GM18909 (cell line): ENCODE data around the gene ABHD14A.
A peak's percentile ranks its signal among the peaks of the same experiment; 100 is the strongest.
"Not testable (repeated sequence)": the region's sequence is repeated elsewhere in the genome, so short reads cannot be mapped to it uniquely, and the experiment has no call there.

Experiments
- ATAC-seq: cut with Tn5 transposase; IDR thresholded peaks from one replicate; pipeline ENCODE4 v1.9.1; 2021; ENCODE audit warnings: mild to moderate bottlenecking; ENCODE audit not compliant: unreplicated experiment, poor library complexity

Gene ABHD14A

DNA sequence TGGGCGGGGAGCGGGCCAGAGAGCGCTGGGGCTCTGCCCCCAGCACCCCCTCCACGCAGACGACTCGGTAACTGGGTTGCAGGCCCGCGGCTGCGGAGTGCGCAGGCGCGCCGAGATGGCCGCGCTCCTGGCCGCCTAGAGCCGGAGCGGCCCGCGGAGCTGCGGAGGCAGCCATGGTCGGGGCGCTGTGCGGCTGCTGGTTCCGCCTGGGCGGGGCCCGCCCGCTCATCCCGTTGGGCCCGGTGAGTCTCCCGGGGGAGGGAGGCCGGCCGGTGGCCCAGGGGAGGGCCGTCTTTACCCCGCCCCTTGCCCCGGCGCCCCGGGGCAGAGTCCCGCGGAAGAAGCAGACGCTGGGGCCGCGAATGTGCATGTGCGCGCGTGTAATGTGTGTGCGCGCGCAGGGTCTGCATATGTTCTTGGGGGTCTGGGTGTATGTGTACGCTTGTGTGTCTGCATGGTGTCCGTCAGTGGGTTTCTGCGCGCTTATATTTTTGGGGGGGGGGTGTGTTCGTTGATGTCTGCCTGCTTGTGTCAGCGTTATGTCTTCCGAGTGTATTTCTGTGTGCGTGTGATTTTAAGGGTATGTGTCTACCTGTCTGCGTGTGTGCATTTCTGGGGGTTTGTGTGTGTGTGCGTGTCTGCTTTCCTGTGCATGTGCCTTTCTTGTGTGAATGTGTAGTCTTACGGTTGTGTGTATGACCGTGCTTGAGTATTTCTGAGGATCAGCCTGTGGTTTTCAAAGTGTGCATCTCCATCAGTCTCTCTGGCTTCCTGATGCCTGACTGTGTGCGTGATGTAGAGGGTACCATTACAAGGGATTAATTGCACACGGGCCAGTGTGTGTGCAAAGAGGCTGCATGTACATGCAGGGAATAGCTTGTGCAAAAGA, at the start of gene ABHD14A:
TSS of gene ABHD14A (plus strand) at position 102 of the 889 bp plus-strand sequence. CDS start at position 174, 72 bp downstream.
- ATAC-seq, result peak; percentile 58

DNA sequence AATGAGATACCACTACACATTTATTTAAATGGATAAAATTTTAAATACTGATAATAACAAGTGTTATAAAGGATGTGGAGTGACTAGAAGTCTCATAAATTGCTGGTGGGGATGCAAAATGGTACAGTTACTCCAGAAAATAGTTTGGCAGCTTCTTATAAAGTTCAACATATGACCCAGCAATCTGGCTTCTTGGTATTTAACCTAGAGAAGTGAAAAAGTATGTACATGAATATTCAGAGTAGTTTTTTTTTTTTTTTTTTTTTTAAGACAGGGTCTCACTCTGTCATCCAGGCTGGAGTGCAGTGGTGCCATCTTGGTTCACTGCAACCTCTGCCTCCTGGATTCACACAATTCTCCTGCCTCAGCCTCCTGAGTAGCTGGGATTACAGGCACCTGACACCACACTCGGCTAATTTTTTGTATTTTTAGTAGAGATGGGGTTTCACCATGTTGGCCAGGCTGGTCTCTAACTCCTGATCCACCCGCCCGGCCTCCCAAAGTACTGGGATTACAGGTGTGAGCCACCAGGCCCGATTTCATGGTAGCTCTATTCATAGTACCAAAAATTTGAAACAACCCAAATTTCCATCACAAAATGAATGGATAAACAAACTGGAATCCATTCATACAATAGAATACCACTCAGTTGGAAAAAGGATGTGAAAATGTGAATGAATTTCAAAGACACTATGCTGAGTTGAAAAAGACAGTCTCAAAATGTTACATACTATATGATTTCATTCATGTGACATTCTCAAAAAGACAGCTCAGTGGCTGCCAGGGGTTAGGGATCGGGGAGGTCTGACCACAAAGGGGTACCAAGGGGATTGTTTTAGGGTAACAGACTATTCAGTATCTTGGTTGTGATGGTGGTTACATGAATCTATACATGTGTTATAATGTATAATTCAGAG, 47.5 kb upstream of the ABHD14A start:
- no peak for ATAC-seq

DNA sequence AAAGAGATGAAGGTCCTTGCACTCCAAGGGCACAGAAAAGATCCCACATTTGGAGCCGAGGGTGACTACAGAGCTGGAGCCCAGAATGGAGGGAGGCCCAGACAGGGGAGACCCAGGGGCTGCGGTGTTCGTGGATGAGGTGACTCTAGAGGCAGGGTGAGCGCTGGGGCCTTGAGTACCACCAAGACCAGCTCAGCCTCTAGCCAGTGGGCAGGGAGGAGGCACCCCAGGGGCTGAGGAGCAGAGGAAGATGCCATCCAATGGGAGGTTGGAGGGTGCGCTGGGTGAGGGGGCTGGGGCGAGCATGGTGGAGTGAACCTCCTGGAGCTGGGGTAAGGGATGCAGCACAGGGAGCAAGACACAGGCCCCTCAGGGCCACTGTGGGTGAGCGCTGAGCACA, 46.4 kb upstream of the ABHD14A start:
- ATAC-seq, result no peak

DNA sequence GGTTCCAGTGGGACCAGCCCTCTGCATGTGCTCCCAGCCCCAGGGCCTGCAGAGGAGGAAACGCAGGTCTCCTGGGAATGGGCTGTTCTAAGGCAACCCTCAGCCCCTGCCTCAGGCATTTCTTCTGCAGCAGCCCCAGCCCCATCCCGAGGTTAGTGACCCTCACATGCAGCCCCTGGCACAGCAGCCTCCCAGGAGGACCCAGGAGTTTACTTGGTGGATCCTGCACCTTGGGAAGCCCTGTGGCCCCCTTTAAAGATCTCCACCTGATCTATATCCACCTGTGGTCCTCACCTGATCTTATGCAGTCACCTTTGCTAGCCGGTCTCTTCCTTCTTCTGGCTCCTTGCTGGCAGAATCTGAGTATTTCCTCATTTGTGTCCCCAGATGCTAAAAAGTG, 45.9 kb upstream of the ABHD14A start:
- ATAC-seq, result not testable (repeated sequence)

DNA sequence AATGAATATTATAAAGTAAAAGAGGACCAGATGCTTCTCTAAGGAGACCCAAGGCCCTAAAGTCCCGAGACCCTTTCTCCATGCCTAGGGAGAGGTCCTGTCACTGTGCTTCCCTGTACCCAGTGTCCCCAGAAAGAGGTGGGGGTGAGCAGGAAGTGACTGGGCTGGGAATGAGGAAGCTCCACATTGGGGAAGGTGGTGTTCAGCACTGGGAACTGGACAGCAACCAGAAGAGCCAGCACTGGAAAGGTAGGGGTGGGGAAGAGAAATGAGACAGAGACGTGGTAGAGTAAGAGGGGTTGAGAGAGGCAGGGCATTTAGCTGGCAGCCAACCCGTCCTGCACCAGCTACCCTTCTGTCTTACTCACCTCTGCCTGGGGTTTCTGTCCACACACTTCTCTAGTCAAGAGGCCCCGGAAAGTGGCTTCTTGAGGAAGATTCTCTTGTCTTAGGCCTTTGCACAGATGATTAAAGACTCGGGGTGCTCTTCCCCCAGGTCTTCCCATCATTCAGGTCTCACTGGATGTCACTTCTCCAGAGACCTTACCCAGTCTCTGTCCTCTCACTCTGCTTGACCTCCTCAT, 45.4 kb upstream of the ABHD14A start:
- no peak for ATAC-seq

DNA sequence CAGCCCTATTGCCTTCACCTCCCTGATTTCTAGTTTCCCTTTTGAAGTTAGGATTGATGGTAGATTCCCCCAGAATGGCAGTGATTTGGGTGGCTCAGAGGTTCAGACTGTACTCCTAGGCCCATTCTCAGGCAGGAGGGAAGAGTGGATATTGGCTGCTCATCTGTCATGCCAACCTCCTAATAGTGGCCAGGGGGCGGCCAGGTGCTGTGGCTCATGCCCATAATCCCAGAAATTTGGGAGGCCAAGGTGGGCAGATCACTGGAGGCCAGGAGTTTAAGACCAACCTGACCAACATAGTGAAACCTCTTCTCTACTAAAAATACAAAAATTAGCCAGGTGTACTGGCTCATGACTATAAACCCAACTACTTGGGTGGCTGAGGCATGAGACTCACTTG, 44.4 kb upstream of the ABHD14A start:
- ATAC-seq, result no peak

DNA sequence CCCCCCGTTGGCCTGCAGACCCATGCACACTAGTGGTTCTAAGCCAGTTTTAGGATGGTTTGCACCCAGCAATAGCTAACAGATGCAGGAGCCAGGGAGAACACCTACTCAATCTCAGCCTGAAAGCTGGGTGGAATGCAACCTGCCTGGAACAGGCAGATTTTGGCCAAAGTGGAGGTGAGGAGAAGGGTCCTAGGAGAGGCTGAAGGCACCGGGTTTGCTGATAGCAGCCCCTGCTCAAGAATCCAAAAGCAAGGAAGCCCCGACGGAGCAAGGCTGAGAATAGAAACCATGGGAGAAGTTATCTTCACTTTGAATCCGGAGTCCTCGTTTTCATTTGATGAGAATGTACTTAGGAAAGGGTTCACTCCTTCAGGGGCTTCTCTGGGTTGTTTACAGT, 43.1 kb upstream of the ABHD14A start:
- ATAC-seq, result no peak

DNA sequence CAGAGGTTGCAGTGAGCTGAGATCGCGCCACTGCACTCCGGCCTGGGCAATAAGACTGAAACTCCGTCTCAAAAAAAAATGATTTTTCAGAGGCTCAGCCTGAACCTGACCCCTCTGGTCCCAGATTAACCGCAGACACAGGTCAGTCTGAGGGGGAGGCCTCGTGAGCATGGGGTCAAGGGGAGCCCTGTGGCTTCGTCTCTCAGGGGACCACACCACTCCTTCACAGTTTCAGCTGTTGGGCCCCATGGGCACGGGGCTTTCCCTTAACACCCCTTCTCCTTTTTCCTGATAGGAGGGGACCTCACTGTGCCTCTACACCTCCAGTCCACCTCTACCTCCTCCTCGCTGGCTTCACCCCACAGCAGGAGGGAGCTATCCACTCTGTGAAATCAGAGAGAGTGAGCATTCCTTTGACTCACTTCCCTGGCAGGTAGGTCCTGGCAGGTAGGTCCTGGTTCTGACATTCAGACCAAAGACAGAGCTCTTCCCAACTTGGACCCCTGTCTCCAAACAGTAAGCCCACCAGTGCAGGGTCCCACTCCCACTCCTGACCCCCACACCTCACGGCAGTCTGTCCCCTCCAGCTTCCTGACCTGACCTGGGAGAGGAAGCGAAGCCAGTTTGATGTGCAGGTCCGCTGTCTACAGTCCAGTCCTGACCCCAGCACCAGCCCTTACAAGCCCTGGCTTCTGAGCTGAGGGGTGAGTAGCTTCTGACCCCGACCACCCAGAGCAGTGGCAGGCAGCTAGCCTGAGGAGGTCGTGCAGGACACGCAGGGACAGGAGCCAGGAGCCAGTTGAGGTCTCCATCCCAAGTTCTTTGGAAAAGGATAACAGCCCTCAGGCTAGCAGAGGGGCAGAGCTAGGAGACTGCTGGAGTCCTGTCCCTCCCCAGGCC, 42.1 kb upstream of the ABHD14A start:
- ATAC-seq, result no peak

DNA sequence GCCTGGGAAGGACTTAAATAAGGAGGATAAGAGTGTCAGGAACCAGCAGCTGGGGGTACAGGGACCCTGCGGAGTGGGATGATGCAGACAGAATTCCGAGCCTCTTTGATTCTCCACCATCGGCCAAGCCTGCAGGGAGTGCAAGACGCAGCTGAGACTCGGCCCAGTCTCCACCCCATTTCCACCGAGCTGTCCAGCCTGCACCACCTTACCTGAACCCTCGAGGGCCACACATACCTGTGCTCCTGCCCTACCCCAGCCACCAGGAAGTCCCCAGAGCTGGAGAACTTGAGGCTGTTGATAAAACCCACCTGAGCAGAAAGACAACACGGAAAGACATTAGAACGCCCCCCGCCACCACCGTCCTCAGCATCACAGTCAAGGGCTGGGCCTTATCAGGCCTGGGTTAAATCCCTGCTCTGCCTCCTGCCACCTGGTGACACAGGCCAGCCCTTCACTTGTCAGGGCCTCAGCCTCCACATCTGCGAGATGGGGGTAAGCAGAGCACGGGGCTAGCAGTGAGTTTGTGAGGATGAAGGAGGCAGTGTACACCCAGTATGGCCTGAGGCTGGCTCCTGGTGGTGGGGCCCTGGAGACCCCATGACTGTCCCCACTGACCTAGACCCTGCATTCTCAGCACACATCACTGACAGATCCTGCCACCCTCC, 41.3 kb upstream of the ABHD14A start:
- ATAC-seq, result no peak

DNA sequence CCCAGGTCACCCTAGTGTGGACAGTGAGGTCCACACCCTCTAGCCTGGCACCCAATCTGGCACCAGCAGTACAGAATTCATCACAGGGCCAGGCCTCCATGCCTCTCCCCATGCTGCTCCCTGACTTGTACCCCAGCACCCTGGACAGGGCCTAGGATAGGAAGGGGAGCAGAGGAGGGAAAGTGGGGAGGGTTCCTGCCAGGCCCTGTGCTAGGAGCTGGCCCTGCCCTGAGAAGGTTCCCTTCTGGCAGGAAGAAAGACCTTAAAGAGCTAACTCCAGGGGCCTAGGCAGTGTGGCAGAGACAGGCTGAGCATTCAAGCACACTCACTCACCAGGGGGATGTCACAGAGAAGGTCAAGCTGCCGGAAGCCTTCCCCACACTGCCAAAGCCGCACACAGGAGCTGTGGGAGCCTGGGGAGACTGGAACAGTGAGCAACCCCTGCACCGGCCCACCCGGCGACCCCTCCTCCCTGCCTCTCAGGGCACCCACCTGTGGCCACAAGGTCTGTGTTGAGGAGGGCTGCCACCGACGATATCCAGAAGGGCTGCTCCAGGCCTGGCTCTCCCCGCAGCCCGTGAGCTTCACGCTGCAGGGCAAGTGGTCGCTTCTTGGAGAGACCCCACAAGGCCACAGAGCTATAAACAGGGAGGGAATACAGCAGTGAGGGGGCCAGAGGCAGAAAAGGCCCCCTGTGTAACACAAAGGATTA, 40.6 kb upstream of the ABHD14A start:
- ATAC-seq, result no peak

DNA sequence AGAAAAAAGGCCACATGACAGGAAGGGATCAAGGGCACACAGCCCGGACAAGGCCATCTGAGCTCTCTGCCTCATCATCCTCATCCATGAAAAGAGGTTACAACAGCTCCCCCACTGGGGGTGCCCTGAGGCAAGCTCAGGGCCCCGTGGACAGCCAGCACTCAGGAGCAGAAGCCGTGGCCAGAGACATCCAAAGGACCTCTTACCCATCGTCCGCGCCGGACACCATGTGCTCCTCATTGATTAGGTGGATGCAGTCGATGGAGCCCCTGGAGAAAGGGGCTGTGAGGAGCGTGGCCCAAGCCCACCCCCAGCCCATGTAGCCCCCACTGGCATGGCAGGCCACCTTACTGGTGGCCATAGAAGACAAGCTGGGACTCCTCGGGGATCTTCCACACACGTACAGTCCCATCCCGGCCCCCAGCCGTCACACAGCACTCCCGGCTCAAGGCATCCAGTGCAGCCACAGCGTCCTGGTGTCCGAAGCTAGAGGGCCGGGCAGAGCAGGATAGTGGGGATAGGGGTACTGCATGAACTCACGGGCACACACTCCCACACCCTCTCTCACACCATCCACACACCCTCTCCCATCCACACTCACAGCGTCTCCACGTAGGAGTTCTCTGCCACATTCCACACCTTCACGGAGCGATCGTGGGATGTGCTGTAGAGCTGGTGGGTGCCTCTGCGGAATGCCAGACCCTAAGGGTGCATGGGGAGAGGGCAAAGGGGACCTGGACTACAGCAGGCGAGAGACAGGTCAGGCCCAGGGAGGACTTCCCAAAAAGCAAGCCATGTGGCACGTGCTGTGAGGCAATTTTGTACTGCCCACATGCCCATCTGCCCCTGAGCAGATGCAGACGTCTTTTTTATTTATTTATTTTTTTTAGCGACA, 39.6 kb upstream of the ABHD14A start:
- no peak for ATAC-seq

DNA sequence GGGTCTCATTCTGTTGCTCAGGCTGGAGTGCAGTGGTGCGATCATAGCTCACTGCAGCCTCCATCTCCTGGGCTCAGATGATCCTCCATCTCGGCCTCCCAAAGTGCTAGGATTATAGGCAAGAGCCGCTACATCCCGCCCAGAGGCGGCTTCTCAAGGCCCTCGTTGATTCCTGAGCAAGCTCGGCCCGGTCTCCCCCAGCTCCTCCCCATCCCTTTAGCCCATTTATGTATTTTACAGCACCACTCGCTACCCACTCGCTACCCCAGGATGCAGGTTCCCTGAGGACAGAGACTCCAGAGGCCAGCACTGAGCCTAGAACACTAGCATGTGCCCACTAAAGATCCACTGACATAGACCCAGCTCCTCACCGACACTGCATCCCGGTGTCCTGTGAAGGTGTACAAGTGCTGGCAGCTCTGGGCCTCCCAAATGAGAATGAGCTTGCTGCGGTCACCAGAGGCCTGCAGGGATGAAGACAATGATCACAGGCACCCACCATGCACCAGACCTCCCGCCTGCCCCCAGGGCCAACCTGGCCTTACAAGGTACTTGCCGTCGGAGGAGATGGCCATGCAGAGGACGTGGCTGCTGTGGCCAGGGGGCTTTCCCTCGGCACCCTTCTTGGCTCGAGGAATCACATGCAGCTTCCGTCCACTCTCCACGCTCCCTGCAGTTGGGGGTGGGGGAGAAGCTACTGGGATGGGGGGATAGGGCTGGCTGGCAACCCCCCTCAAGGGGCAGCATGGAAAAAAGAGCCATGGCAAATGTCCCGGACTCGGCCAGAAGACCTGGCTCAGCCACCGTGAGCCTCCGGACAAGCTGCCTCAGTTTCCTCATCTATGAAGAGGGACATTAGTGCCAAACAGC, 38.7 kb upstream of the ABHD14A start:
- no peak for ATAC-seq

DNA sequence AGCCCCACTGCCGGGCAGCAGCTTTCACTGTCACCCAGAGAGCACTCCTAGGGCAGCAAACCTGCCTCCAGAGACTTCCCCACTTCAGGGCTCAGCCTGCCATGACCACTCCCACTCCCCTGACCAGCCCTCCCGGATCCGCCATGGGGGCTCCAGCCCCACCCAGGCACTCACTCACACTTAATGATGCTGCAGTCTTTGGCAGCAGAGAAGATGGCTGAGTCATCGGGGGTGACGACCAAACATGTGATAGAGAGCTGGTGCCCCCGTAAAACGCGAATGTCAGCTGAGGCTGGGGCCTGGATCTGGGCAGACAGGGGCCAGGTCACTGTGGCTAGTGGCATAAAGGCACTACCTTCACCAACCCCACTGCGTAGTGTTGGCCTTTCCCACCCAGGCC, 37.9 kb upstream of the ABHD14A start:
- ATAC-seq, result no peak

DNA sequence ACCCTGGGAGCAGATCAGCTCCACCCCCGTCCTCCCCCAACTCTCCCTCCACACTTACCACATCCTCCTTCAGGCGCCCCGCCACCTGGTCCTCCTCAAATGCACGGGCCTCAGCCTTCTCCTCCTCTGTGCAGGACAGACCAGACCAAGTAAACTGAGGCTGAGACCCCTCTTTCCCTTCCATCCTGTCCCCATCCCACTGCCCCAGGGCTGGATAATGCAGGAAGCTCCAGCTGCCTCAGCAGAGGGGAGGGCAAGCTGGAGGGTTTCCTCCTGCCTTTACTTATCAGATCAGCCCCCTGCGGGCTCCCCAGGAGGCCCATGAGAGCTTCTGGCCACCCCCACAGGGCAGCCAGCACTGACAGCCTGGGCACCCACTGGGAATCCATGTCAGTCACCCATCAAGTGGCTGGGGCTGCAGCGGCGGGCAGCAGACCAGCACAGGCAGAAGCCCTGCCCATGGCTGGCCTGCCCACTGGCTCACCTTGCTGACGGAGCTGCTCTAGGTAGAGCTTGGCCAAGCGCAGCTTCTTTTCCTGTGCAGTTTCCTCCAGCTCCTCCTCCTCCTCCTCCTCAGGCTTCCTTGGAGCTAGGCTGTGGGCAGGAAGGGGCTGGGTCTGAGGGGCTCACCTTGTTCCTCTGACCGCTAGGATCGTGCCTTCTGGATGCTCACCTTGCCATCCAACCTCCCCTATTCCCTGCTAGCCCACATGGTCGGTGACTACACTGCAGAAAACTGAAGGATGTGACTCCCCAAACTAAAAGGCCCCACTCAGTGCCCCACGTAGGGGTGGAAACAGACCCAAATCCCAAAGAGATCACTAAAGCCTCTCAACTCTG, 37.0 kb upstream of the ABHD14A start:
- no peak for ATAC-seq

DNA sequence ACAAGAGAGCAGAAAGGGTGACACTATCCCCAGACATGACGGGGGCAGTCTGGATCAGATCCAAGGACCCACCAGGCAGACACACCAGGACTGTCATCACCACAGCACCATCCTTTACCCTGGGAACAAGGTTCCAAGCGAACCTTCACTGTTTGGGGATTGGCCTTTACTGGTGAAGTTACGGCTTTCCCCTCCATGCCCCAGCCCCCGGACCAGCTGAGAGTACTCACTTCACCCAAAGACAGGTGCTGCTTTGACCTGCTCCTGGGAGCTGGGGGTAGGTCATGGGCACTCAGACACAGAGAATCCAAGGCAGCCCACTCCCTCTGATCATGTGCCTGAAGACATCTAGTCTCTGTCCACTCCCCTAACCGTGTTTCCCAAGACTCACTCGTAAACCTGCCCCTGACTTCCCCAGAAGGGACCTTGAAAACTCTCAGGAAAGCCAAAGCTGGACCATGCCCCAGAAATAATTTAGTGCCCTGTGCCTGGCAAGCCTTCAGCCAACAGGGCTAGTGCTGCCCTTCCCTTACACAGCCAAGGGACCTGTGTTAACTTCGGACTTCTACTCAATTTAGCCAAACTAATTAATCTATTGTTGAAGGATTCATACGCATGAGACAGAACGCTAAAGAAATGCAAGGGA, 36.0 kb upstream of the ABHD14A start:
- no peak for ATAC-seq
